HG02623 (cell line): ENCODE measurements around the gene RGPD8.
"Not testable (repeated sequence)": the region's sequence is repeated elsewhere in the genome, so short reads cannot be mapped to it uniquely, and the experiment has no call there.

ENCODE experiments used
- ATAC-seq: cut with Tn5 transposase; IDR thresholded peaks from one replicate; pipeline ENCODE4 v1.9.1; 2021; ENCODE audit warnings: moderate library complexity; ENCODE audit not compliant: unreplicated experiment

The RGPD8 gene

DNA sequence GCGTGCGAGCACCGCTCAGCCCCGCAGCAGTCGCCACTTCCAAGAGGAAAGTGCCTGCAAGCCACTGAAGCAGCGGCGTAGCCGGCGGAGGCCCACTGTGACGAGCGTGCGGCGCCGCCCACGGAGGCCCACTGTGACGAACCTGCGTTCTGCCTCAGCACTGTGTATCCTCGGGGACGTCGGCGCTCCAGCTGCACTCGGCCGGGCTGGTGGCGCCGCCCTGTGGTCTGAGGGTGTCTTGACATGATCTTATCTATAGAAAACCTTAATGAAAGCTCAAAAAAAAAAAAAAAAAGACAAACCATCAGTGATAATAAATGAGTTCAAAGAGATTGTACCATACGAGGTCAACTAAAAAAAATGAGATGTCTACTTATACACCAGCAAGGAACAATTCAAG is at the start of gene RGPD8:
TSS of gene RGPD8 (minus strand) at position 166 of the 400 bp plus-strand sequence. CDS start 192 bp downstream, outside the sequence.
- ATAC-seq, result peak; percentile 97

- ATAC-seq, result no peak
Observed at GRCh38 chr2:112483042-112483473, 49.6 kb upstream of the RGPD8 start.

GRCh38 chr2:112482309-112483041 is 49.0 kb upstream of the RGPD8 start:
- peak; percentile 4 for ATAC-seq

GRCh38 chr2:112481528-112482233 is 48.2 kb upstream of the RGPD8 start, which contains the start of gene TTL:
Gene TTL, plus strand, starts transcription at chr2:112482156. Its CDS starts 189 bp downstream, at chr2:112482345.
- ATAC-seq, result peak; percentile 66

- ATAC-seq, result peak; percentile 54
Observed at GRCh38 chr2:112481050-112481527, 47.6 kb upstream of the RGPD8 start.

- ATAC-seq, result no peak
Observed at GRCh38 chr2:112480530-112481049, 47.1 kb upstream of the RGPD8 start.

DNA sequence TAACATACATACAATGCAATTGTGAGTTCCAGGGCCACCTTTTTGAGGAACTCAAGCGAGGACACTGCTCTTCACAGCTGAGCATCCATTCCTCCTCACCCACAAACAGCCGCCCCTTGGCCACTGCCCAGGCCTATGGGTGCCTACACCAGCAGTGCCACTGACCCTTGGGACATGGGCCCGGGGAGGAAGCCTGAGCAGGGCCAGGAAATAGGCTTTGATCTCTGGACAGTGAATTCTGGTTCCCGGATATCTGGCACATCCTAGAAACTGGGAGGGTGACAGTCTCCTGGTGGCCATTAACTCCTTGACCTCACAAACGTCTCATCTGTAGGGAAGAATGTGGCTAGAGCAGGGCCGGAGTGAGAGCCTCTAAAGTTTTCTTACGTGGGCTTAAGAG is 43.0 kb upstream of the RGPD8 start:
- ATAC-seq, result no peak

GRCh38 chr2:112474844-112475486 is 41.5 kb upstream of the RGPD8 start:
- ATAC-seq, result no peak

DNA sequence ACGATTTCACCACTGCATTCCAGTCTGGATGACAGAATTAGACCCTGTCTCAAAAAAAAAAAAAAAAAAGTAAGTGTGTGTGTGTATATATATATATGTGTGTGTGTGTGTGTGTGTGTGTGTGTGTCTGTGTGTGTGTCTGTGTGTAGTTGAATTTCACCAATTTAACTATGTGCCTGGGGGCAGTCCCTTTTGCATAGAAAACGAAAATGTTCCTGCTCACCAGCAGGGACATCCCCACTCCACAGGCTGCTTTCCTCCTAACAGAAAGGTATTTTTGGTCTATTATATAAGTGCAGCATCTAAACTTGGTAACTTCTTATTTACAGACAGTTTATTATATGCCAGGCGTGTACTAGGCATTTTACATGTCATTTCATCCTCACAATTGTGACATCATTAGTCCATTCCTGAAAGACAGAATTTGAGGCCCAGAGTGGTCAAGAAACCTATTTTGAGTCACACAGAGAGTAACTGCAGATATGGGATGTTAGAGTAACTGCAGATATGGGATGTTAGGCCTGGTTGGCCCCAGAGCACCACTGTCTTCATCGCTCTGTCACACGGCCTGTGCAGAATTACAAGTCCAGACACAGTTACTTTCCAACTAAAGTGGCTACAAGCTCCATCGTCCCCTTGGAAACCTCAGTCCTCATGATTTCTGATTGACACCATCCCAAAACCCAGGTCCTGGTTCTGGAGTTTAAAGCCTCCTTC is 39.3 kb upstream of the RGPD8 start:
- ATAC-seq, result no peak

DNA sequence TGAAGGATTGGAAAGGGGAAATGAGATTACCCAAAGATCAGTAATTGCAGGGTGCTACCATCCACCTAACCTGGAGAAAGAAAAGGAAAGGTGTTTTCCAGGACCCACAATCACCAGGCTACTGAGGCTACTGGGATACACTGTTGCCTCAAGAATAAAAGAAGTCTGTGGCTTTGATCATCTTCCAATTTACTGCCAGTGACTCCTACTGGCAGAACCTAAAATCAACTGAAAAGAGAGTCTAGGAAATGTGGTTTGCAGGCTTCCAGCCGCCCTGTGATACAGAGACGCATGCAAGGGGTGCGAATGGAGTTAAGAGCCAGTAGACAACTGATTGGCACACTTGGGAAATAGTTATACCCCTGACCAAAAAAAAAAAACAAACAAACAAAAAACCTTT is 31.9 kb upstream of the RGPD8 start:
- no peak for ATAC-seq

DNA sequence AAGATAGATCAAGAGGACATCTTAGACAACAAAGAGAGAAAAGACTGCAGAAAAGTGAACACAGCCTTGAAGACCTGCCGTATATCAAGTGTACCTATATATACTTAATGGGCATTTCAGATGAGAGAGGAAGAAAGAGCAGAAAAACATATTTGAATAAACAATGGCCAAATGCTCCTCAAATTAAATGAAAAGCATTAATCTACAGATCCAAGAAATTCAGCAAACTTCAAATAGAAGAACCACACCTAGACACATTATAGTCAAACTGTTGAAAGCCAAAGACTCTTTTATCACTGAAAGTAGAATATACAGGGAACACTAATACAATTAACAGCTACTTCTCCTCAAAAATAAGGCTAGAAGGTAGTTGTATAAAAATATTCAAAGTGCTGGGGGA is 29.8 kb upstream of the RGPD8 start:
- ATAC-seq, result no peak

GRCh38 chr2:112462178-112462577 is 28.7 kb upstream of the RGPD8 start:
- ATAC-seq, result no peak

- ATAC-seq, result no peak
Observed at GRCh38 chr2:112459372-112459771, 25.9 kb upstream of the RGPD8 start.

GRCh38 chr2:112454586-112454985 is 21.1 kb upstream of the RGPD8 start:
- no peak for ATAC-seq

- no peak for ATAC-seq
Observed at GRCh38 chr2:112451317-112451716, 17.9 kb upstream of the RGPD8 start.

- ATAC-seq, result no peak
Observed at GRCh38 chr2:112449854-112450253, 16.4 kb upstream of the RGPD8 start.

DNA sequence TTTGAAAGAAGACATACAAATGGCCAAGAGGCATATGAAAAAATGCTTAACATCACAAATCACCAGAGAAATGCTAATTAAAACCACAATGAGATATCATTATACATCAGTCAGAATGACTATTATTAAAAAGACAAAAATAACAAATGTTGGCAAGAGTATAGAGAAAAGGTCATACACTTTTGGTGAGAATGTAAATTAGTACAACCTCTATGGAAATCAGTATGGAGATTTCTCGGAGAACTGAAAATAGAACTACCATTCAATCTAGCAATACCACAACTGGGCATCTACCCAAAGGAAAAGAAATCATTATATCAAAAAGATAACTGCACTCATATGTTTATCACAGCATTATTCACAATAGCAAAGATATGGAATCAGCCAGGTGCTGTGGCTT is 10.8 kb upstream of the RGPD8 start:
- not testable (repeated sequence) for ATAC-seq

DNA sequence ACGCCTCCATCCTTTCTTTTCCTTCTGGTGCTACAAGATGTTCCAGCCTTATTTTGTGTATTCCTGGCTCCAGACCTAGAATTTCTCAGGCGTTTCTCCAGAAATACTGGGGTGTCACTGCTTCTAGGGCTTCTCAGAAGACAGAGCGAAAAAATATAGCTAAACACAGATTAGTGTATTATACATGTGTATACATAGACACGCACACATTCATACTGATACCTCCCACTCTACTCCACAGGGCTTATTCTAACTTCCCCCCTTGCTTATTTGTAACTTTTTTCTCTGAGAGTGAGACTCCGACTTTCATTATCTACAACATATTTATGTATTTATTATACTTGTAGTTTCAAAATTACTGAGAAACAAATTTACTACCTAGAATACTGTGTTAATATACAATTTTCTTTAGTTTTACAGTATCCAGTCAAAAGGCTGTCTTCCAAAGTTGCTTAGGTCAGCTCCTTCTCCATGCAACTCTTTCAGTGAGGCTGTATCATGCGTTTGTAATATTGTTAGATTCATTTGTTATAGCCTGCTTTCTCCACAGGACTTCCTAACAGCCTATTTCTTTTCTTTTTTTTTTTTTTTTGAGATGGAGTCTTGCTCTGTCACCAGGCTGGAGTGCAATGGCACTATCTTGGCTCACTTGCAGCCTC is 5.3 kb upstream of the RGPD8 start:
- ATAC-seq, result not testable (repeated sequence)

- not testable (repeated sequence) for ATAC-seq
Observed at GRCh38 chr2:112437405-112437831, 4.0 kb upstream of the RGPD8 start.

GRCh38 chr2:112436993-112437392 is 3.5 kb upstream of the RGPD8 start:
- not testable (repeated sequence) for ATAC-seq
